GM23248 (cell line): ENCODE data around the gene PLA2G4C. TPM values are rescaled to one million over a fixed set of nuclear protein-coding genes. Genes with fewer than 3 reads are reported as not detected.
A peak's percentile ranks its signal among the peaks of the same experiment; 100 is the strongest.

Source experiments
- DNase-seq: peaks from one replicate; pipeline ENCODE4 v3.0.0-alpha.2; 2015
- H2AFZ ChIP-seq: fragments of 200-600 bp; sonication (generic); 2 replicates; pipeline ENCODE4 v1.6.1; 2016; ENCODE audit warnings: antibody characterized with exemption
- H3F3A ChIP-seq: fragments of 200-600 bp; sonication (generic); 2 replicates; pipeline ENCODE4 v1.6.1; 2016; ENCODE audit warnings: mild to moderate bottlenecking, antibody characterized with exemption, mixed run types; ENCODE audit not compliant: insufficient read depth
- H3K27ac ChIP-seq: fragments of 200-600 bp; sonication (generic); 2 replicates; pipeline ENCODE4 v1.5.1; 2016; ENCODE audit warnings: mild to moderate bottlenecking
- H3K27me3 ChIP-seq: fragments of 200-600 bp; sonication (generic); replicated peaks from 2 replicates; pipeline ENCODE4 v1.6.1; 2016; ENCODE audit warnings: mild to moderate bottlenecking; ENCODE audit not compliant: insufficient read depth
- H3K36me3 ChIP-seq: fragments of 200-600 bp; sonication (generic); 2 replicates; pipeline ENCODE4 v1.6.1; 2016; ENCODE audit warnings: low read depth, mild to moderate bottlenecking
- H3K4me1 ChIP-seq: fragments of 200-600 bp; sonication (generic); 2 replicates; pipeline ENCODE4 v1.6.1; 2016; ENCODE audit warnings: mild to moderate bottlenecking; ENCODE audit not compliant: insufficient read depth
- H3K4me2 ChIP-seq: fragments of 200-600 bp; sonication (generic); one replicate; pipeline ENCODE4 v1.6.1; 2016; ENCODE audit warnings: mild to moderate bottlenecking; ENCODE audit not compliant: unreplicated experiment
- H3K4me3 ChIP-seq: fragments of 200-600 bp; sonication (generic); 2 replicates; pipeline ENCODE4 v1.5.1; 2016; ENCODE audit warnings: mild to moderate bottlenecking
- H3K79me2 ChIP-seq: fragments of 200-600 bp; sonication (generic); 2 replicates; pipeline ENCODE4 v1.6.1; 2016; ENCODE audit warnings: mild to moderate bottlenecking; ENCODE audit not compliant: insufficient read depth
- H3K9ac ChIP-seq: fragments of 200-600 bp; sonication (generic); 2 replicates; pipeline ENCODE4 v1.6.1; 2016; ENCODE audit warnings: mild to moderate bottlenecking
- H3K9me2 ChIP-seq: fragments of 200-600 bp; sonication (generic); 2 replicates; pipeline ENCODE4 v1.6.1; 2016; ENCODE audit warnings: mixed run types, mild to moderate bottlenecking, moderate library complexity; ENCODE audit not compliant: insufficient read depth
- H3K9me3 ChIP-seq: fragments of 200-600 bp; sonication (generic); one replicate; pipeline ENCODE4 v1.6.1; 2017; ENCODE audit warnings: low read depth
- H4K20me1 ChIP-seq: fragments of 200-600 bp; sonication (generic); 2 replicates; pipeline ENCODE4 v1.6.0; 2016; ENCODE audit not compliant: insufficient read depth
- EZH2 ChIP-seq: fragments of 200-600 bp; sonication (generic); IDR thresholded peaks from 2 replicates; pipeline ENCODE4 v1.6.1; 2018; ENCODE audit warnings: antibody characterized with exemption, mild to moderate bottlenecking; ENCODE audit not compliant: insufficient read depth, poor library complexity, severe bottlenecking
- EZH2phosphoT487 ChIP-seq: fragments of 200-600 bp; sonication (generic); IDR thresholded peaks from 2 replicates; pipeline ENCODE4 v1.6.1; 2018; ENCODE audit warnings: antibody characterized with exemption, moderate library complexity, mild to moderate bottlenecking, low read depth; ENCODE audit not compliant: insufficient read depth
- WGBS, 2 experiments: methylation state at CpG; one replicate each; pipeline ENCODE4 v1.1.6; 2015 to 2017; ENCODE audit warnings: low lambda C conversion rate in 2 of 2, low coverage in 1 of 2; ENCODE audit errors: missing lambda C conversion rate in 2 of 2; 5-methylcytosine and 5-hydroxymethylcytosine counted together
- in situ Hi-C: fragments of 300-500 bp; cut with MboI; formaldehyde crosslinking; loops from 2 replicates; pipeline ENCODE4 v1.15.0; 2020
- polyA plus RNA-seq: library from polyadenylated mRNA; unstranded; fragments of >200 nt; fragmentation: Nextera tagmentation; extraction: Ambion mirVana; gene quantifications from 2 replicates; pipeline ENCODE4 v1.2.1, GENCODE V29; 2016
- total RNA-seq: library from RNA; depleted of rRNA; stranded (reverse); fragments of >200 nt; shearing (Covaris generic); gene quantifications from 2 replicates; pipeline ENCODE4 v1.2.3, GENCODE V29; 2014

PLA2G4C gene
- total and polyA plus RNA-seq, 2 experiments from 2014 or later, result 0.76 to 1.9 TPM

DNA sequence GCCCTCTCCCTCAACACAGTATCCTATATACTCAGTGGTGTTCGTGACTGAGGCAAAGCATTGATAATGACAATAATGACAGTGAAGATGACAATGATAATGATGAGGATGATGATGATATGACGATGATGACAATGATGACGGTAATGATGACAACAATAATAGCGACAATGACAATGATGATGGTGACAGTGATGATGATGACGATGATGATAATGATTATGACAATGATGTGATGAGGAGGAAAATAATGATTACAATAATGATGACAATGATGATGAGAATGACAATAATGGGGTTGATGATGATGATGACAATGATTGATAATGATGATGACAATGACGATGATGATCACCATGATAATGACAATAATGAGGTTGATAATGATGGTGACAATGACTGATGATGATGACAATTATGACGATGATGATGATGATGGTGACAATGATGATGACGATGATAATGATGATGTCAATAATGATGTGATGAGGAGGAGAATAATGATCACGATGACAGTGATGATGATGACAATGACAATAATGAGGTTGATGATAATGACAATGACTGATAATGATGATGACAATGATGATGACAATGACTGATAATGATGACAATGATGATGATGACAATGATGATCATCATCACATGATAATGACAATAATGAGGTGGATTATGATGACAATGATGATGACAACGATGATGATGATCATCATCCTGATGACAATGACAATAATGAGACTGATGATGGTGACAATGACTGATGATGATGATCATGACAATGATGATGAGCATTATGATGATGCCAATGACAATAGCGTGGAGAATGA, 99.5 kb downstream of the PLA2G4C start:
- DNase-seq, result no peak
- Histone ChIP-seq H3K27ac (no peak overlapping the region), H3K9me3 (no peaks in the 10 kb centered on the region), H3K9ac (no peak overlapping the region), H3F3A (no peaks in the 10 kb centered on the region), H2AFZ (no peak overlapping the region), H3K4me1 (no peaks in the 10 kb centered on the region), H4K20me1 (no peaks in the 10 kb centered on the region), H3K36me3 (no peaks in the 10 kb centered on the region), H3K9me2 (no peaks in the 10 kb centered on the region; the same call in 1 of the 2 replicates), H3K27me3 (0 out of 2 replicates have a peak, but pooled peaks cover 3% of the 10 kb centered on the region), H3K79me2 (no peaks in the 10 kb centered on the region), H3K4me3 (no peak overlapping the region), H3K4me2 (no peak overlapping the region)
- in situ Hi-C loops, result no loop called here
- no peak for TF ChIP-seq EZH2
- TF ChIP-seq EZH2phosphoT487, result no peak
- 71 to 76% methylated on average over 11 of the region's 11 CpGs for WGBS, 2 experiments

- no peaks in the 10 kb centered on the region for H3K4me1 ChIP-seq
- no peak overlapping the region for H3K4me3 ChIP-seq
- no peaks in the 10 kb centered on the region; the same call in 1 of the 2 replicates for H3K9me2 ChIP-seq
- no peaks in the 10 kb centered on the region for H3K79me2 ChIP-seq
- H3F3A ChIP-seq, result no peaks in the 10 kb centered on the region
- no peak overlapping the region for H2AFZ ChIP-seq
- TF ChIP-seq EZH2, result no peak
- no peak for TF ChIP-seq EZH2phosphoT487
- no peak overlapping the region for H3K4me2 ChIP-seq
- DNase-seq, result peak; percentile 4
- H3K9me3 ChIP-seq, result no peaks in the 10 kb centered on the region
- no peaks in the 10 kb centered on the region for H4K20me1 ChIP-seq
- in situ Hi-C loops, result no loop called here
- H3K36me3 ChIP-seq, result no peaks in the 10 kb centered on the region
- no peak overlapping the region for H3K27ac ChIP-seq
- 0 out of 2 replicates have a peak, but pooled peaks cover 3% of the 10 kb centered on the region for H3K27me3 ChIP-seq
- WGBS, 2 experiments, result 52 to 60% methylated on average over 6 of the region's 6 CpGs
- no peak overlapping the region for H3K9ac ChIP-seq
These were observed 103.9 kb downstream of the PLA2G4C start for GRCh38 chr19:48006762-48007161.

DNA sequence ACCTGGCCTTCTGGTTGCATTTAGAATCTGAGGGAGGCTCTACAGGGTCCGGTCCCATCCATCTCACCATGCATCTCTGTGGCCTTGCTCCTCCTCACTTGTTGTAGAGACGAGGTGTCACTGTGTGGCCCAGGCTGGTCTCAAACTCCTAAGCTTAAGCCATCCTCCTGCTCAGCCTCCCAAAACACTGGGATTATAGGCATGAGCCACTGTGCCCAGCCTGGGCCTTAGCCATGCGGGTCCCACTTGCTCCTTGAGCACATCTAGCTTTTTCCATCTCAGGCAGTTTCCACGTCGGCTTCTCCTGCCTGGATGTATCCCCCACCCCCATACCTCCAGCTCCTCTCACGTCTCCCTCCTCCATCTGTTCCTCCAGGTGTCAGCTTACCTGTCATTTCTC, 106.4 kb downstream of the PLA2G4C start:
- no peak overlapping the region for H2AFZ ChIP-seq
- H3K4me1 ChIP-seq, result no peaks in the 10 kb centered on the region
- H3K4me3 ChIP-seq, result no peak overlapping the region
- TF ChIP-seq EZH2phosphoT487 (no peak), EZH2 (no peak)
- H3K36me3 ChIP-seq, result no peaks in the 10 kb centered on the region
- H3F3A ChIP-seq, result no peaks in the 10 kb centered on the region
- H3K9me3 ChIP-seq, result no peaks in the 10 kb centered on the region
- no peak overlapping the region for H3K27ac ChIP-seq
- peaks cover 3% of the 10 kb centered on the region; the same call in 1 of the 2 replicates for H3K27me3 ChIP-seq
- in situ Hi-C loops, result no loop called here
- H3K4me2 ChIP-seq, result no peak overlapping the region
- H3K9me2 ChIP-seq, result no peaks in the 10 kb centered on the region
- DNase-seq, result no peak
- no peaks in the 10 kb centered on the region for H4K20me1 ChIP-seq
- no peaks in the 10 kb centered on the region for H3K79me2 ChIP-seq
- H3K9ac ChIP-seq, result no peak overlapping the region
- WGBS, 2 experiments, result 39 to 44% methylated on average over 6 of the region's 6 CpGs

DNA sequence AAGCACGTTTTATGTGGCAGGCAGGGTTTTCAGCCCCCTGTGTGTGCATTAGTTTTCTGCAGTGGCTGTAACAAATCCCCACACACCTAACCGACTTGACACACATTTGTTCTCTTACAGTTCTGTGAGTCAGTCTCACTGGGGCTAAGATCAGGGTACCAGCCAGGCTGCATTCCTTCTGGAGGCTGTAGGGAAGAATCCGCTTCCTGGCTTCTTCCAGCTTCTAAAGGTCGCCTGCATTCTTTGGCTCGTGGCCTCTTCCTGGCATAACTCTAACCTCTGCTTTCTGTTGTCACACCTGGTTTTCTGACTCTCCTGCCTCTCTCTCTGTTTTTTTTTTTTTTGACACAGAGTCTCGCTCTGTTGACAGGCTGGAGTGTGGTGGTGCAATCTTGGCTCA, 109.8 kb downstream of the PLA2G4C start:
- no peaks in the 10 kb centered on the region for H3K36me3 ChIP-seq
- WGBS, 2 experiments, result 41 to 46% methylated on average over 4 to 6 of the region's 6 CpGs
- no peaks in the 10 kb centered on the region for H3K9me2 ChIP-seq
- DNase-seq, result no peak
- no peaks in the 10 kb centered on the region for H3F3A ChIP-seq
- no peaks in the 10 kb centered on the region for H3K4me1 ChIP-seq
- no peak overlapping the region for H2AFZ ChIP-seq
- H3K79me2 ChIP-seq, result no peaks in the 10 kb centered on the region
- peaks cover 10% of the 10 kb centered on the region; the same call in 1 of the 2 replicates for H3K27me3 ChIP-seq
- H3K4me2 ChIP-seq, result no peak overlapping the region
- TF ChIP-seq EZH2, result no peak
- TF ChIP-seq EZH2phosphoT487, result no peak
- H3K4me3 ChIP-seq, result no peak overlapping the region
- no peak overlapping the region for H3K27ac ChIP-seq
- in situ Hi-C loops, result no loop called here
- H3K9me3 ChIP-seq, result no peaks in the 10 kb centered on the region
- H4K20me1 ChIP-seq, result no peaks in the 10 kb centered on the region
- no peak overlapping the region for H3K9ac ChIP-seq
